RWPE2 (cell line): Measurements from ENCODE around the gene VMAC.

Experiments
- ATAC-seq: fragments of 200-7000 bp; cut with Tn5 transposase; 3 replicates; pipeline ENCODE4 v1.9.1; 2021; ENCODE audit warnings: low read depth
- DNase-seq: peaks from one replicate; pipeline ENCODE4 v3.0.0-alpha.2; 2020; ENCODE audit warnings: low spot score
- H3K27ac ChIP-seq: fragments of 450-650 bp; 2 replicates; pipeline ENCODE4 v1.5.1; 2017; ENCODE audit warnings: mild to moderate bottlenecking; ENCODE audit not compliant: poor library complexity, severe bottlenecking
- H3K27me3 ChIP-seq: fragments of 250-450 bp; sonication (Bioruptor Pico); 2 replicates; pipeline ENCODE4 v1.5.1; 2021; ENCODE audit warnings: mild to moderate bottlenecking, moderate library complexity; ENCODE audit not compliant: insufficient read depth, poor library complexity, severe bottlenecking
- H3K36me3 ChIP-seq: fragments of 250-450 bp; sonication (Bioruptor Pico); 2 replicates; pipeline ENCODE4 v1.5.1; 2020; ENCODE audit warnings: low read depth, mild to moderate bottlenecking, moderate library complexity
- H3K4me1 ChIP-seq: fragments of 250-450 bp; sonication (Bioruptor Pico); 2 replicates; pipeline ENCODE4 v1.5.1; 2021; ENCODE audit warnings: mild to moderate bottlenecking, moderate library complexity; ENCODE audit not compliant: insufficient read depth, poor library complexity, severe bottlenecking
- H3K4me3 ChIP-seq: fragments of 250-450 bp; sonication (Bioruptor Pico); 2 replicates; pipeline ENCODE4 v1.5.1; 2021; ENCODE audit warnings: mild to moderate bottlenecking, moderate library complexity; ENCODE audit not compliant: severe bottlenecking
- H3K9me3 ChIP-seq: fragments of 250-450 bp; sonication (Bioruptor Pico); 2 replicates; pipeline ENCODE4 v1.5.1; 2021; ENCODE audit warnings: mild to moderate bottlenecking, moderate library complexity; ENCODE audit not compliant: severe bottlenecking
- CTCF ChIP-seq: fragments of 450-650 bp; IDR thresholded peaks from one replicate; pipeline ENCODE4 v1.5.1; 2017; ENCODE audit warnings: mild to moderate bottlenecking, moderate library complexity; ENCODE audit not compliant: poor library complexity, severe bottlenecking

The VMAC gene

GRCh38 chr19:5864013-5864720, 40.5 kb upstream of the VMAC start:
- DNase-seq = no peak
- H3K4me3 ChIP-seq = no peak overlapping the region
- H3K27ac ChIP-seq = no peak overlapping the region
- no peaks in the 10 kb centered on the region for H3K9me3 ChIP-seq
- H3K27me3 ChIP-seq = no peaks in the 10 kb centered on the region
- ATAC-seq = no peak
- TF ChIP-seq CTCF = no peak
- no peaks in the 10 kb centered on the region for H3K4me1 ChIP-seq
- H3K36me3 ChIP-seq = no peaks in the 10 kb centered on the region

- Histone ChIP-seq H3K4me3 (no peak overlapping the region), H3K27me3 (no peaks in the 10 kb centered on the region), H3K9me3 (no peaks in the 10 kb centered on the region), H3K36me3 (no peaks in the 10 kb centered on the region), H3K4me1 (no peaks in the 10 kb centered on the region), H3K27ac (no peak overlapping the region)
- DNase-seq = no peak
- no peak for ATAC-seq
- TF ChIP-seq CTCF = no peak
Observed at GRCh38 chr19:5864725-5865486, 39.8 kb upstream of the VMAC start.

- TF ChIP-seq CTCF = no peak
- Histone ChIP-seq H3K9me3 (no peaks in the 10 kb centered on the region), H3K4me1 (no peaks in the 10 kb centered on the region), H3K27ac (no peak overlapping the region), H3K36me3 (no peaks in the 10 kb centered on the region), H3K4me3 (no peak overlapping the region), H3K27me3 (no peaks in the 10 kb centered on the region)
- ATAC-seq (no peak), DNase-seq (no peak)
Observed at GRCh38 chr19:5865772-5866171, 38.9 kb upstream of the VMAC start.

- Histone ChIP-seq H3K27ac (no peak overlapping the region), H3K4me1 (no peaks in the 10 kb centered on the region), H3K36me3 (no peaks in the 10 kb centered on the region), H3K9me3 (no peaks in the 10 kb centered on the region), H3K27me3 (no peaks in the 10 kb centered on the region), H3K4me3 (no peak overlapping the region)
- DNase-seq (no peak), ATAC-seq (no peak)
- TF ChIP-seq CTCF = no peak
Observed at GRCh38 chr19:5867201-5868136, 37.2 kb upstream of the VMAC start.
